K562 (cell line): ENCODE results near the gene GRB2. TPM values are rescaled to one million over a fixed set of nuclear protein-coding genes. Genes with fewer than 3 reads are reported as not detected.

Experiments
- CXXC5 ChIP-seq: fragments of 250-450 bp; sonication (Bioruptor Pico); IDR thresholded peaks from 2 replicates; pipeline ENCODE4 v1.8.0; 2022; ENCODE audit warnings: inconsistent platforms, mild to moderate bottlenecking, moderate library complexity
- EGR1 ChIP-seq: fragments of 450-650 bp; conservative IDR thresholded peaks from 2 replicates; pipeline ENCODE4 v1.6.1; 2017; ENCODE audit warnings: mild to moderate bottlenecking
- JUN ChIP-seq, 2 experiments: sonication (generic) in 1 of 2; formaldehyde crosslinking in 1 of 2; IDR thresholded peaks; 2 replicates each; pipeline versions ENCODE4 v1.6.1 to v1.8.0; 2012 to 2022; ENCODE audit warnings: borderline replicate concordance in 2 of 2, mild to moderate bottlenecking in 2 of 2, improper control_type of control experiment in 1 of 2, low read depth in 1 of 2, low read length in 1 of 2, missing genetic modification reagents in 1 of 2
- MTA3 ChIP-seq: fragments of 450-650 bp; formaldehyde crosslinking; IDR thresholded peaks from 2 replicates; pipeline ENCODE4 v1.6.1; 2017; ENCODE audit warnings: mild to moderate bottlenecking, borderline replicate concordance
- NR1H2 ChIP-seq: sonication (generic); formaldehyde crosslinking; IDR thresholded peaks from 2 replicates; pipeline ENCODE4 v1.4.0; 2020; ENCODE audit warnings: mild to moderate bottlenecking, missing genetic modification reagents
- POLR3G ChIP-seq: IDR thresholded peaks from 2 replicates; pipeline ENCODE4 v1.6.1; 2011; ENCODE audit not compliant: insufficient read length, insufficient replicate concordance; ENCODE audit errors: extremely low read depth
- RBM22 ChIP-seq: fragments of 200-400 bp; formaldehyde crosslinking; IDR thresholded peaks from 2 replicates; pipeline ENCODE4 v1.6.1; 2018; ENCODE audit warnings: low read length, low read depth; ENCODE audit not compliant: poor library complexity, severe bottlenecking
- SIN3A ChIP-seq, 2 experiments: fragments of 150-350 bp in 1 of 2; IDR thresholded peaks; 2 replicates each; pipeline ENCODE4 v1.6.1; 2011 to 2016; ENCODE audit warnings: borderline replicate concordance in 2 of 2, low read depth in 2 of 2, low read length in 2 of 2, mild to moderate bottlenecking in 2 of 2, moderate library complexity in 2 of 2; ENCODE audit not compliant: control insufficient read depth in 1 of 2
- SNRNP70 ChIP-seq: fragments of 200-400 bp; formaldehyde crosslinking; optimal IDR thresholded peaks from 2 replicates; pipeline ENCODE3; 2017; ENCODE audit warnings: low read depth, low read length
- SP2 ChIP-seq: IDR thresholded peaks from 2 replicates; pipeline ENCODE4 v1.6.1; 2011; ENCODE audit warnings: mild to moderate bottlenecking, low read depth, low read length, moderate library complexity; ENCODE audit not compliant: poor library complexity, severe bottlenecking; ENCODE audit errors: extremely low read depth
- TAL1 ChIP-seq: fragments of 450-650 bp; IDR thresholded peaks from 2 replicates; pipeline ENCODE4 v1.6.1; 2016; ENCODE audit warnings: mild to moderate bottlenecking
- ZFP1 ChIP-seq: fragments of 450-650 bp; formaldehyde crosslinking; IDR thresholded peaks from 2 replicates; pipeline ENCODE4 v1.4.0; 2020; ENCODE audit warnings: mild to moderate bottlenecking, mixed read lengths
- ZNF384 ChIP-seq: IDR thresholded peaks from 2 replicates; pipeline ENCODE4 v1.6.1; 2012; ENCODE audit warnings: low read depth, low read length, improper control_type of control experiment
- ZNF561 ChIP-seq: fragments of 450-650 bp; formaldehyde crosslinking; conservative IDR thresholded peaks from 2 replicates; pipeline ENCODE4 v1.4.0; 2020; ENCODE audit warnings: mild to moderate bottlenecking, moderate library complexity
- ZNF57 ChIP-seq: fragments of 450-650 bp; formaldehyde crosslinking; IDR thresholded peaks from 2 replicates; pipeline ENCODE4 v1.4.0; 2020; ENCODE audit warnings: mild to moderate bottlenecking, moderate library complexity
- ZNF77 ChIP-seq: fragments of 250-450 bp; sonication (Bioruptor Pico); IDR thresholded peaks from 2 replicates; pipeline ENCODE4 v1.5.0; 2020
- polyA plus RNA-seq, 8 experiments: library from polyadenylated mRNA; depleted of rRNA in 4 of 8; stranded (reverse) in 5 of 8; unstranded in 3 of 8; fragments of >200 nt; fragmentation: Nextera tagmentation in 2 of 8; fragmentation: Illumina TruSeq in 1 of 8; extraction: Ambion mirVana in 2 of 8; extraction: Trizol in 1 of 8; gene quantifications; 2 replicates each; pipeline versions ENCODE4 v1.2.1 to v1.2.3, GENCODE V29; 2011 to 2014; ENCODE audit warnings: inconsistent platforms in 1 of 8, missing spikeins in 1 of 8
- total RNA-seq, 7 experiments: library from RNA; depleted of rRNA in 6 of 7; stranded (reverse); fragments of >200 nt in 6 of 7; fragmentation: Illumina TruSeq in 2 of 7; extraction: Trizol in 2 of 7; gene quantifications; 2 replicates each; pipeline versions ENCODE4 v1.2.1 to v1.2.3, GENCODE V29; 2011 to 2021; ENCODE audit warnings: low replicate concordance in 1 of 7
- TF ChIP-seq, protein P1 (sequence below): fragments of 450-650 bp; IDR thresholded peaks from 2 replicates; pipeline ENCODE4 v1.6.1; 2014; ENCODE audit warnings: low read depth, mild to moderate bottlenecking, moderate library complexity, borderline replicate concordance
- TF ChIP-seq, protein P2 (sequence below): fragments of 450-650 bp; IDR thresholded peaks from 2 replicates; pipeline ENCODE4 v1.6.1; 2016
- TF ChIP-seq, protein P3 (sequence below): fragments of 250-450 bp; sonication (Bioruptor Pico); IDR thresholded peaks from 2 replicates; pipeline ENCODE4 v1.9.0; 2021; ENCODE audit warnings: mild to moderate bottlenecking
- TF ChIP-seq, protein P4 (sequence below): fragments of 450-650 bp; IDR thresholded peaks from 2 replicates; pipeline ENCODE4 v1.6.1; 2017; ENCODE audit warnings: antibody characterized with exemption, mild to moderate bottlenecking

Gene GRB2
- total and polyA plus RNA-seq, 9 of the 15 experiments (the other 6 are each of a cell fraction or from before 2014, with no cell fraction given) = 57.2 to 136 (median 84.8) TPM

DNA sequence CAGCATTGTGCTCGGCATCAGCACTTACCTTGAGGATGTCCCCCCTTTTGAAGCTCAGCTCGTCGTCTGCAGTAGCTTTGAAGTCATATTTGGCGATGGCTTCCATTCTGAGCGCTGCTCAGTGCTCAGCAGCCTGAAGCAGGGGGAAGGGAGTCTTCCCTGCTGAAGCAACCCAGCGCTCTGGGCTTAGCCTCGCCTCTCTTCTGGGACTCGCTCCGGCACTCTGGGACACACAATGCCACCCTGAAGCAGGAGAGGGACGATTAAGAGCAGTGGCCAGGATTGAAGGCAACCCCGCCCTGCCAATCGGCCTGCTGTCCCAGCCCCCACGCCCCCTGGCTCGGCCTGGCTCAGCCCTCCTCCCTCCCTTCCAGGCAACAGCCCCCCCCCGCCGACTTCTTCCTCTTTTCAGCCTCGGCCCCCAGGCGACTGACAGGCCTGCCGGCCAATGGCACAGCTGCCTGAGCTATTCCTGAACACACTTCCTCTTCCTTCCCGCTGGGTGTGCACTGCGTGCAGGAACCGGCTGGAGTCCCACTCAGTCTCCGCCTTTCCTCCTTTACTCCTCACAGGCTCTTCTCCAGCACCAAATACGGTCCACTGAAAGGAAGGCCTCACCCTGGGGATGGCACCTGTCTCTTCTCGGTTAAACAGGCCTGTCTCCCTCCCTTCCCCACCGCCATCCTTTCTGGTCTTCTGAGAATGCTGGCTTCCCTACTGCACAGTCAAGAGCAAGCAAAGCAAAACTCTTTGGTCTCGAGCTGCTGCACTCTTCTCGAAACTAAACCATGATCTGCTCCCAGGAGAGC, 11.8 kb downstream of the GRB2 start (continued):
- TF ChIP-seq, protein P1, sequence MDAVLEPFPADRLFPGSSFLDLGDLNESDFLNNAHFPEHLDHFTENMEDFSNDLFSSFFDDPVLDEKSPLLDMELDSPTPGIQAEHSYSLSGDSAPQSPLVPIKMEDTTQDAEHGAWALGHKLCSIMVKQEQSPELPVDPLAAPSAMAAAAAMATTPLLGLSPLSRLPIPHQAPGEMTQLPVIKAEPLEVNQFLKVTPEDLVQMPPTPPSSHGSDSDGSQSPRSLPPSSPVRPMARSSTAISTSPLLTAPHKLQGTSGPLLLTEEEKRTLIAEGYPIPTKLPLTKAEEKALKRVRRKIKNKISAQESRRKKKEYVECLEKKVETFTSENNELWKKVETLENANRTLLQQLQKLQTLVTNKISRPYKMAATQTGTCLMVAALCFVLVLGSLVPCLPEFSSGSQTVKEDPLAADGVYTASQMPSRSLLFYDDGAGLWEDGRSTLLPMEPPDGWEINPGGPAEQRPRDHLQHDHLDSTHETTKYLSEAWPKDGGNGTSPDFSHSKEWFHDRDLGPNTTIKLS = no peak
- no peak; the same call in 1 of the 2 replicates for TF ChIP-seq EGR1
- peak in 1 of 2 experiments; percentile 80; a peak in 1 of 4 replicates for TF ChIP-seq SIN3A (IDR thresholded peaks at IDR 0.05; ENCODE audit: borderline replicate concordance in 2 of 2, control insufficient read depth in 1 of 2, low read depth in 2 of 2, low read length in 2 of 2)
- TF ChIP-seq ZFP1 (CRISPR knock-in tag) = no peak
- no peak for TF ChIP-seq RBM22
- TF ChIP-seq, protein P2, sequence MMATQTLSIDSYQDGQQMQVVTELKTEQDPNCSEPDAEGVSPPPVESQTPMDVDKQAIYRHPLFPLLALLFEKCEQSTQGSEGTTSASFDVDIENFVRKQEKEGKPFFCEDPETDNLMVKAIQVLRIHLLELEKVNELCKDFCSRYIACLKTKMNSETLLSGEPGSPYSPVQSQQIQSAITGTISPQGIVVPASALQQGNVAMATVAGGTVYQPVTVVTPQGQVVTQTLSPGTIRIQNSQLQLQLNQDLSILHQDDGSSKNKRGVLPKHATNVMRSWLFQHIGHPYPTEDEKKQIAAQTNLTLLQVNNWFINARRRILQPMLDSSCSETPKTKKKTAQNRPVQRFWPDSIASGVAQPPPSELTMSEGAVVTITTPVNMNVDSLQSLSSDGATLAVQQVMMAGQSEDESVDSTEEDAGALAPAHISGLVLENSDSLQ = peak; percentile 100
- TF ChIP-seq ZNF384 = no peak
- TF ChIP-seq CXXC5 (CRISPR knock-in tag) = peak; percentile 71
- TF ChIP-seq MTA3 = peak; percentile 50; the same call in 1 of the 2 replicates
- TF ChIP-seq ZNF561 = no peak
- no peak for TF ChIP-seq ZNF57 (CRISPR knock-in tag)
- TF ChIP-seq ZNF77 (CRISPR knock-in tag) = no peak
- TF ChIP-seq SNRNP70 = no peak
- TF ChIP-seq, protein P3, sequence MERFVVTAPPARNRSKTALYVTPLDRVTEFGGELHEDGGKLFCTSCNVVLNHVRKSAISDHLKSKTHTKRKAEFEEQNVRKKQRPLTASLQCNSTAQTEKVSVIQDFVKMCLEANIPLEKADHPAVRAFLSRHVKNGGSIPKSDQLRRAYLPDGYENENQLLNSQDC = no peak
- TF ChIP-seq JUN (IDR thresholded peaks at IDR 0.05; ENCODE audit: borderline replicate concordance, low read depth, low read length) = peak; percentile 44; the same call in 1 of the 2 replicates
- 0 out of 2 replicates have a peak, but pooled peaks have one; percentile 23 for TF ChIP-seq JUN (CRISPR knock-in tag; IDR thresholded peaks at IDR 0.05; ENCODE audit: borderline replicate concordance)
- no peak for TF ChIP-seq POLR3G
- peak; percentile 84 for TF ChIP-seq SP2
- TF ChIP-seq, protein P4, sequence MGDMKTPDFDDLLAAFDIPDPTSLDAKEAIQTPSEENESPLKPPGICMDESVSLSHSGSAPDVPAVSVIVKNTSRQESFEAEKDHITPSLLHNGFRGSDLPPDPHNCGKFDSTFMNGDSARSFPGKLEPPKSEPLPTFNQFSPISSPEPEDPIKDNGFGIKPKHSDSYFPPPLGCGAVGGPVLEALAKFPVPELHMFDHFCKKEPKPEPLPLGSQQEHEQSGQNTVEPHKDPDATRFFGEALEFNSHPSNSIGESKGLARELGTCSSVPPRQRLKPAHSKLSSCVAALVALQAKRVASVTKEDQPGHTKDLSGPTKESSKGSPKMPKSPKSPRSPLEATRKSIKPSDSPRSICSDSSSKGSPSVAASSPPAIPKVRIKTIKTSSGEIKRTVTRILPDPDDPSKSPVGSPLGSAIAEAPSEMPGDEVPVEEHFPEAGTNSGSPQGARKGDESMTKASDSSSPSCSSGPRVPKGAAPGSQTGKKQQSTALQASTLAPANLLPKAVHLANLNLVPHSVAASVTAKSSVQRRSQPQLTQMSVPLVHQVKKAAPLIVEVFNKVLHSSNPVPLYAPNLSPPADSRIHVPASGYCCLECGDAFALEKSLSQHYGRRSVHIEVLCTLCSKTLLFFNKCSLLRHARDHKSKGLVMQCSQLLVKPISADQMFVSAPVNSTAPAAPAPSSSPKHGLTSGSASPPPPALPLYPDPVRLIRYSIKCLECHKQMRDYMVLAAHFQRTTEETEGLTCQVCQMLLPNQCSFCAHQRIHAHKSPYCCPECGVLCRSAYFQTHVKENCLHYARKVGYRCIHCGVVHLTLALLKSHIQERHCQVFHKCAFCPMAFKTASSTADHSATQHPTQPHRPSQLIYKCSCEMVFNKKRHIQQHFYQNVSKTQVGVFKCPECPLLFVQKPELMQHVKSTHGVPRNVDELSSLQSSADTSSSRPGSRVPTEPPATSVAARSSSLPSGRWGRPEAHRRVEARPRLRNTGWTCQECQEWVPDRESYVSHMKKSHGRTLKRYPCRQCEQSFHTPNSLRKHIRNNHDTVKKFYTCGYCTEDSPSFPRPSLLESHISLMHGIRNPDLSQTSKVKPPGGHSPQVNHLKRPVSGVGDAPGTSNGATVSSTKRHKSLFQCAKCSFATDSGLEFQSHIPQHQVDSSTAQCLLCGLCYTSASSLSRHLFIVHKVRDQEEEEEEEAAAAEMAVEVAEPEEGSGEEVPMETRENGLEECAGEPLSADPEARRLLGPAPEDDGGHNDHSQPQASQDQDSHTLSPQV = no peak
- TF ChIP-seq TAL1 = no peak
- TF ChIP-seq NR1H2 (CRISPR knock-in tag) = no peak
